Renal pelvis (tissue), 4 donors: ENCODE measurements around the gene S100A7. TPM values are rescaled to one million over a fixed set of nuclear protein-coding genes. Genes with fewer than 3 reads are reported as not detected.
"Not testable (repeated sequence)": the region's sequence is repeated elsewhere in the genome, so short reads cannot be mapped to it uniquely, and the experiment has no call there.

ENCODE experiments used
- DNase-seq: peaks from one replicate; pipeline ENCODE4 v3.0.0-alpha.2; 2013
- polyA plus RNA-seq, 3 donors: library from polyadenylated mRNA; unstranded; fragments of 120-200 nt; gene quantifications; one replicate each; pipeline ENCODE4 v1.2.1, GENCODE V29; 2013; ENCODE audit not compliant: insufficient read length in 3 of 3

S100A7 gene
- polyA plus RNA-seq, 3 donors = 0.98 TPM; not detected in 2

DNA sequence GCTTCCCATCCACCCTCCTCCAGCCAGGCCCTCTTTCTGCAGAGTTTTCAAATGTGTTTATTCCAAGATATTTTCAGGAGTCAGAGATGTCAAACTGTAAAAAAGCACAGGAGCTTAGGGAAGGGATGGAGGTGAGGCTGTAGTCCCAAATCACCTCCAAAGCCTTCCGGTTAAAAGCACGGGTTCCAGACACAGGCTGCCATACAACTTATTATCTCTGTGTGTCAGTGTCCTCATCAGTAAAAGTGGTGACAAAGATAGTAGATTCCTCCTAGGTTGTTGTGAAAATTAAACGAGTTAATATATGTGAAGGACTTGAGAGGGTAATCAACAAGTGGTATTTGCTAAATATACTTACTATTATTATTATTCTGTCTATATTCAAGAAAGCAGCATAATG is 29.0 kb downstream of the S100A7 start:
- DNase-seq = no peak

DNA sequence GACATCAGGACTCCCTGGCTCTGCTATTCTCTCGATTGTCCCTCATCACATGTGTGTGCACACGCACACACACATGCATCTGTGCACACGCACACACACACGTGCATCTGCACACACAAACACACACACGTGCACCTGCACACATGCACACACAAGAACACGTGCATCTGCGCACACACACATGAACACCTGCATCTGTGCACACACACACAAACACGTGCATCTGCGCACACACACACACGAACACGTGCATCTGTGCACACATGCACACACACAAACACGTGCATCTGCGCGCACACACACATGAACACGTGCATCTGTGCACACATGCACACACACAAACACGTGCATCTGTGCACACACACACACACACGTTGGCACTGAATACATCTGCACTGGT is 29.4 kb downstream of the S100A7 start:
- no peak for DNase-seq

DNA sequence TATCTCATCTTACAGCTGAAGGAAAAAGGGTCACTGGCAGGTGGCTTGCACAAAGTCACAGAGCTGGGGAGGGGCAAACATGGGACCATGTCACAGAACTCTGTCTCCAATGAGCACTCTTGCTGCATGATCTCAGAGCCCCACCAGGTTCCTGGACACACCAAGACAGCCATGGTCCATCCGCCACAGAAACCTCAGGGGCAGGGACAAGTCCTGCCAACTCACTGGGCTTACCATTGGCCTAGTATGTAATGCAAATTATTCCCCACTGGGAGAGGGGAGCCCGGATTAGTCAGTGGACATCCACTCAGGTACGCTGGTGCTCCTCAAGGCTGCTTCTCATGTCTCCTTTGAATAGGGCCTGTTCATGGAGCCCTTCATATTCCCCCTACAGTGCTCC is 29.9 kb downstream of the S100A7 start:
- DNase-seq = no peak

DNA sequence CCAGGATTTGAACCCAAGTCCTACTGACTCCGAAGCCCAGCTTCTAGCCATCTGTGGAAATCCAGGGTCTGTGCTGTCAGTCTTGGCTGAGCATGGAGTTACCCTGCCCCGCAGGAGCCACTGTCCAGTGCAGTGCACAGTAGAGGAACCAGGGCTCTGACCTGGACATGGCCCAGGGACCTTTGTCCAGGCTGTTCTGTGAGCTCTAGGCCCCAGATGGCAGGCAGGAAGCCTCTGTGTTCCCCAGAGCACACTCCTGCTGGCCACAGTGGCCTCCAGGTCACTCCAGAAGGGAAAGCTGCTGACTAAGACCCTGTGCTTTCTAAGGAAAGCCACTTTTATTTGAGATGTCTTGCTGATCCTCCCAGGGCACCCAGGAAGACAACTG is 30.3 kb downstream of the S100A7 start:
- DNase-seq = no peak

DNA sequence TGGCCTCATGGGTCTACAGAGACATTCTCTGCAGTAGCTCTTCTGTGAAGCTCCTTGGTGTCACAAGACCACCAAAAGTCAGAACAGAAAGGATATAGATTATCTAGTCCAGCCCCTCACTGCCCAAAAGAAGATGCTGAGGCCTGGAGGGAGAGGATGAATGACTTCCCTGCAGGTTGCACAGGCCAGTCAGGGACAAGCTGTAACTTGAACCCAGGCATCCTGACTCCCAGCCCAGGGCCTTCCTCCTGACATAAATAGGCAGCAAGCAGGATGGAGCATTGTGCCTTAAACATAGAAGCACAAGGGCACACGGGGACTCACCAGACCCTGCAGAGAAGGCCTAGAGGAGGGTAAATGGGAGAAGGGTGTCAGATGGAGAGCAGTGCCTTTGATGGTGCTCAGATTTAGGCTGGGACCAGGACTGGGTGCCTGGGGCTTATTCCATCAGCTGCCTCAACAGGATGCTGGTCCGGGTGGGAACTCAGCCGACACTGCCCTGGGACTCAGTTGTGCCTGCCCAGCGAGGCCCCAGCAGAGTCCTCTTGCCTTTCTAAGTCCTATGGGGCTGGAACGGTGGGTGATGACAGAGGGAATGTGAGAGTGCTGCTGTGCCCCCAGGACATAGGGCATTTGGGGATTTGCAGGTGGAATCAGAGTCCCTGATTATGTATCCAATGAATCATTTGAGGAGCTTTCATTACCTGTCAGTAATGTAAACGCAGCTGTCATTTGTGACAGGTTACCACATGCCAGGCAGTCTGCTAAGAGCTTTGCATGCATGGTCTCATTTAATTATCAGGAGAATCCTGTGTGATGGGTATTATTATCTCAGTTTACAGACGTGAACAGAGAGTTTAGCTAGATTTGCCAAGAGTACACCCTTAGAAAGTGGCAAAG is 30.9 kb downstream of the S100A7 start:
- DNase-seq = no peak

DNA sequence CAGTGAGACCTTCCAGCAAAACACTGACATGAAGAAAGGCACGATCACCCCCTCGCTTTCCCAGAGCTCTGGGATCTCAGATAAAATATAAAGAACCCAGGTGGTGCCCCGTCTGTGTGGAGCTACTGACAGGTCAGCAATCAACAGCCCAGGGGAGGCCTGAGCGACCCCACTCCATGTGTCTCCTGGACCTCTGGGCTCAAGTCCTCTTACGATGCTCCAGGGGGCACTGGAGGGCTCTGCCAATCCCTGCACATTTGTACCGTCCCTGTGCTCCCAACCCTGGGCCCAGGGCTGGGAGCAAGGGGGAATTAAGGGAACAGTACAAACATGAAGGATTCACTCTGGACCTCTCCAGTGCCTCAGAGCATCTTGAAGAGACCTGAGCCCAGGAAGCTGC is 31.7 kb downstream of the S100A7 start:
- no peak for DNase-seq

DNA sequence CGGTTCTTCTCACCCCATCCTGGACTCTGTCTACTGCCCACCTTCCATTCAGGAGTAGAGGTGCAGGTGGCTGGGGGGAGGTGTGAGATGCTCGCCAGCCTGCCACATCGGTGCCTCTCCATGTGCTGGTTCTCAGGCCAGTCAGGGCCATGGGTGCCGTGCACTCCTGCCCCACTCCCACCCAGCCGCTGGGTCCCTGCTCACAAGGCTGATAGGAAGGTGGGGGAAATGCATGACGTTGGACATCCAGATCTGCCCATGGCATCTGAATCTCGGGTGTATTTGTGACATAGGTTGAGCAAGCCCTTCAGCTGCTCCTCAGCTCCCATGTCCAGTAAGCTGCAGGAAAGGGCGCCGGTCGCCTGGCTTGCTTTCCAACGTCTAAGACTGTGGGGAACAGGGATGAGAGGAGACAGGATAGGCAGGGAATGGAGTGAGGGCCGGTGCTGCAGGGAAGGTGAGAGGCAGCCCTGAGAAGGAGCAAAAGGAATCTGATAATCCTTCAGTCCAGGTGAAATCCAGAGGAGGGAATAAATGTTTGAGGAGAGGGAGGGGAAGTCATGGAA is 32.3 kb downstream of the S100A7 start:
- no peak for DNase-seq

DNA sequence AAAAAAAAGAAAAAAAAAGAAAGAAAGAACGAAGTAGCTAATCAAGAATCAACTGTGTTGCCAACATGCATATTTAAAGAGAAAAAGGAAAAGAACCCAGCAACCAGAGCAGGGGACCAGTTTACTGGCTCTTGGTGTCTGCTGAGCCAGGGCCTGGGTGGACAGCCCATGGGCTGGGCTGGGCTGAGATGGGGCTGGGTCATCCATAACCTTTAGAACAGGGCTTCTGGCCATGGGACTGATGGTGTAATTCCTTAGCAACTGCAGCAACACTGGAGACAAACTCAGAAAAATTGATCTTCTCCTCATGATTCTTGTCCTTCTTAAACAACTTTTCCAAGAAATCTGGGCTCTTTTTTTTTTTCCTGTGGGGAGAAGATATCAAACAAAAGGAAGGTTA is 33.6 kb downstream of the S100A7 start:
- no peak for DNase-seq

DNA sequence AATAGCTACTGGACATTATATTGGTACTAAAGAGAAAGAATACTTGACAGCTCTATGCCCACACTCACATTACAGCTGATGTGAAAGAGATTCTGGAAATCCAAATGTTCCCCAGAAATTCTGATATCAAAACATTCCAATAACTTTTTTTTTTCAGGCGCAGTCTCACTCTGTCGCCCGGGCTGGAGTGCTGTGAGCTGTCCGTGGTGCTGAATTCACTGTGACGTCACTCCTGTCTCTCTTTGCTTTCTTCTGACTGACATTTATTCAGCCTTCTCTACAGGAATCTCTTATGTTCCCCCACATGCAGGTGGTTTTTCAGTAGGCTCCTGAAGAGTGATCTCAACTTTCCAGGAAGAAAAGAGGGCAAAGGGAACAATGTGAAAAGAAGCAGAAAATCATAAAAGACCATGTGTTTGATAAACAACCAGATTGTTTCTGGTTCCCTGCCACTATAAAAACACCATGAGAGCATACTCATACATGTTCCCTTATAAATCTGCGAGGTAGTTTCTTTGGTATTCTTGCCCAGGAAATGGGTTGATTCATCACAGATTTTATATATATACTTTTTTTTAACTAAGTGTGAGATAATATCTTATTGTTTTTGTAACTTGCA is 37.9 kb downstream of the S100A7 start:
- DNase-seq = peak; percentile 81

DNA sequence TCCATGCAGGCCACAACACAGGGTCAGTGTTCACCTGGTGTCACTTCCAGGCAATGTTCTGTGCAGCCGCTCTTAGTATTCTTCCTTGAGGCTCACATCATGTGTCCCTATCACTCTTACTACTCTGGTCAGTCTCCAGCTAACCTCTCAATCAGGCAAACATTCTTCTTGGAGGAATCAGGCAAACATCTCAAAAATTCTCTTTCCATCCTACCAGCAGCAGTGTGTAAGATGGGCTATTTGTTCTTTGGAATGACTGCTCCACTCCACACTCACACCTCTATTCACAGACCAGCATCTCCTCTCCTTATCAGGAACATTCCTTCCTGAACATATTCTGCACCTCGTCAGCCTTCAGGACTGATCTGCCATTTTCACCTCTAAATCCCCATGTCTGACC is 40.1 kb downstream of the S100A7 start:
- no peak for DNase-seq

DNA sequence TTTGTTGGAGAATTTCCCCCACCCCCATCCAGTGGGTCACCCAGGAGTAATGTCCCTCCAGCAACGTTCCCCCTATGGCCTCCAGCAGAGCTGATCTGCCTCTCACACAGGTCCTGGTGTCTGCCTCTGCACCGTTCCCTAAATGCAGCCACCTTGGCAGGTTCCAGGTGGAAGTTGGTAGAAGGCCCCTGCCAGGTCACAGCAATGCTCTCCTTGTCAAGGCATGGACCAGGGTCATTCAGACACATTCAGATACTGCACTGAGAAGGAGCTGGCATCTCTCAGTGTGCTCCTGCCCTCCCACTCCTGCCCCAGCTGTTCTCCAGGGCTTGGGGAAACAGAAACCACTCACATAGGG is 41.0 kb downstream of the S100A7 start:
- not testable (repeated sequence) for DNase-seq

DNA sequence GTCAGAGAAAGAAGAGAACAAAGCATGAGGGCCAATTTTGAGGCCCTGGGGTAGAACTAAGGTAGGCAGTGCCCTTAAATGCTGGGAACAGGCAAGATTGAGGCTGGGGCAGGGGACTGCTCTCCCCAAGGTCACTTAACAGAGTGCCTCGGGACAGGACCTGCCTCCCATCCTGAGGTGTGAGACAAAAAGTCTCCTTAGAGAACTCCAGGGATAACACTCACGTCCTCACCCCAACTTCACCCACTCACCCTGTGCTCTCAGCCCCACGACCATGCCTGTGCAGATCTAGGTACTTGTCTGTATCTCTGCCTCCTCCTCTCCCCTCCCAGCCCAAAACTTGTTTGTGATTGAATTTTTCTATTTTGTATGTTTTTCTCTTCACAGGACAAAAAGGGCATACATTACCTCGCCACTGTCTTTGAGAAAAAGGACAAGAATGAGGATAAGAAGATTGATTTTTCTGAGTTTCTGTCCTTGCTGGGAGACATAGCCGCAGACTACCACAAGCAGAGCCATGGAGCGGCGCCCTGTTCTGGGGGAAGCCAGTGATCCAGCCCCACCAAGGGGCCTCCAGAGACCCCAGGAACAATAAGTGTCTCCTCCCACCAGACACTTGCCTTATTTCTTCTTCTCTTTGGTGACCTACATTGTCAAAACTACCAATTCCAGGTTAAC is 41.6 kb downstream of the S100A7 start:
- DNase-seq = not testable (repeated sequence)

DNA sequence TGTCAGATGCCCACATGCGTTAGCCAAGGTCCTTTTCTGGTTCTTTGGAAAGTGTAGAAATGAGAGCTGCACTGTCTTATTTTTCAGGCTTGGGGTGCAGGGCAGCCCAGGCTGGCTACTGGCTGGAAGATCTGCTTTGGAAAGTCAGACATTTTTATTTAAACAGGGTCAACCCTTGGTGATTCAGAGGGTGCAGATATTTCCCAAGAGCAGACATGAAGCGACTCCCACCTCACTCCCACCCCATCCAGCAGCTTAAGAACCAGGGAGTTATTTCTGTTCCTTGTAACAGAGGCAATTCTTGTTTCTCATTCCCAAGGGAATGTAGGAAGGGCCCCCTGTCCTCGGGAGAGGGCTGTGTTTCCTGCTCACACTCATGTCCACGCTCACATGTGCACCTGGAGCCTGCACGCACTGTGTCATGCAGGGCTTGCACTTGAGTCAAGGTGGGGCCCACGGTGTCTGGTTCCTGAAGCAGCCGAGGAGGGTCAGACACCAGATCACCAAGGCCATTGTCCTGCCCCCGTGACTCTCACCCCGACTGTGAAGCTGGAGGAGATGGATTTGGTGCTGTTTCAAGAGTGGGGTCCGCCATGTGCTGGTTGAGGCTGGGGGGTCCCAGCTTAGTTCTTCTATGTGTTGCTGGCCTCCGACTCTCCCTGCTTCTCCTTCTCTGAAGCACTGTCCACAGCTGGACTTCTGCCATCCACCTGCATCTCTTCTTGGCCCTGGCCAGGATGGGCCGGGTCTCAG is 43.1 kb downstream of the S100A7 start:
- DNase-seq = no peak

DNA sequence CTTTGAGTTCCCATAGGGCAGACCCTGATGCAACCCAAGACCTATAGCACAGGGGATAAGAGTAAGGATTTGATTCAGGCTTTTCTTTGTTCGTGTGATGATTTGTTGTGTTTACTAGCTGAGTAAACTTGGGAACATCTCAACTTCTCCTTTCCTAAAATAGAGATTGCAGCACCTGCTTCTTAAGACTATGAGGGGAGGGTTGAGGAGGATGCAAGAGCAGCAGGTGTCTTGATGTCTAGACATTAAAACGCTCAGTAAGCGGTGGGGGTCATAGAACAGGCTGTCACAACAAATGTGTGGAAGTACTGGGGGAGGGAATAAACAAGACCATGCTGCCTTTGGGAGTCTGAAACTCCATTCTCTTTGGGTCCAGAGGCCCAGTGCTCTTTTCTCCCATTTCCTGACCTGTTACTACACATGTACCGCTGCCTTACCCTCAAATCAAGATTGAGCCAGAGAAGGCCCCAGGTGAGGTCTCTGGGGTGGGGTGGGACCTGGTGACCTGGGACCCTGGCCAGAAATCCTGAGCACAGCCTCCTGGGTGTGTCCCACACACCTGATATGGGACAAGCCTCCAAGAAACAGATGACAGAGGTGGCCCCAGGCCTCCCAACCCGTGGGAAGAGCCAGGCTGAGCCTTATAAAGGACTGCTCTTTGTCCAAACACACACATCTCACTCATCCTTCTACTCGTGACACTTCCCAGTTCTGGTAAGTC is 44.4 kb downstream of the S100A7 start, which contains the start of gene S100A7A:
Gene S100A7A, plus strand, starts transcription at position 671 of the 721 bp plus-strand sequence. CDS start 1,563 bp downstream, outside the sequence.
- DNase-seq = no peak

DNA sequence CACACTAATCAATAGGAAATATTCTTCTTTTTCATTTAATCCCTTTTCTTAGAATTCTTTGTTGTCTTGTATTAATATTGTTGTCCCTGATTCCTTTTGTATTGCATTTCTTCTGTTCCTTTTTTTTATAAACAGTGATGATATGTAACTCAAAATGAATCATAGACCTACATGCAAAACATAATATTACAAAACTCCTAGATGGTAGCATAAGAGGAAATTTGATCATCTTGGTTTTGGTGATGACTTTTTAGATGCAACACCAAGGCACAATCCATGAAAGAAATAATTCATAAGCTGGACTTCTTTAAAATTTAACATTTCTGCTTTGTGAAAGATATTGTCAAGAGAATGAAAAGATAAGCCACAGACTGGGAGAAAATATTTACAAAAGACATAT is 46.5 kb downstream of the S100A7 start:
- not testable (repeated sequence) for DNase-seq

Other genes starting within 250 kb of the S100A7 start
- not detected for gene PRR9, start 243.1 kb downstream of the S100A7 start, polyA plus RNA-seq
- gene LORICRIN, start 201.0 kb downstream of the S100A7 start, polyA plus RNA-seq = under 1 TPM in 1 of 3 donors, not detected in 2; 0.07 TPM
- not detected for gene PGLYRP3, start 147.7 kb downstream of the S100A7 start, polyA plus RNA-seq
- gene PGLYRP4, start 111.8 kb downstream of the S100A7 start, polyA plus RNA-seq = not detected
- gene S100A9, start 102.8 kb downstream of the S100A7 start, polyA plus RNA-seq = 10 to 100 TPM in 2 of 3 donors, 1 to 10 TPM in 1; 9.1 to 27.1 (median 20.4) TPM
- gene S100A12, start 85.0 kb downstream of the S100A7 start, polyA plus RNA-seq = 1 to 10 TPM; 1.1 to 2.5 (median 1.6) TPM
- 10 to 100 TPM in 2 of 3 donors, 1 to 10 TPM in 1; 5.3 to 17.8 (median 14.4) TPM for gene S100A8, start 69.6 kb downstream of the S100A7 start, polyA plus RNA-seq
- not detected for gene S100A7A, start 44.1 kb downstream of the S100A7 start, polyA plus RNA-seq
- gene S100A6, start 75.3 kb upstream of the S100A7 start, polyA plus RNA-seq = 100 to 1,000 TPM; 208 to 240 (median 221) TPM
- 1 to 10 TPM; 1.1 to 1.4 (median 1.2) TPM for gene S100A5, start 80.3 kb upstream of the S100A7 start, polyA plus RNA-seq
- gene S100A4, start 85.2 kb upstream of the S100A7 start, polyA plus RNA-seq = 10 to 100 TPM; 31.7 to 34.9 (median 31.7) TPM
- gene S100A3, start 88.6 kb upstream of the S100A7 start, polyA plus RNA-seq = under 1 TPM in 1 of 3 donors, not detected in 2; 0.19 TPM
- 1 to 10 TPM; 5.8 to 7.9 (median 6.8) TPM for gene S100A2, start 105.2 kb upstream of the S100A7 start, polyA plus RNA-seq
- gene S100A16, start 152.5 kb upstream of the S100A7 start, polyA plus RNA-seq = 100 to 1,000 TPM; 108 to 123 (median 116) TPM
- gene S100A14, start 155.7 kb upstream of the S100A7 start, polyA plus RNA-seq = 10 to 100 TPM; 17.2 to 19.6 (median 18.9) TPM
- 100 to 1,000 TPM; 164 to 188 (median 168) TPM for gene S100A13, start 166.9 kb upstream of the S100A7 start, polyA plus RNA-seq
- gene S100A1, start 167.8 kb upstream of the S100A7 start, polyA plus RNA-seq = 10 to 100 TPM; 21.0 to 29.1 (median 26.7) TPM
- 100 to 1,000 TPM; 118 to 155 (median 145) TPM for gene CHTOP, start 173.4 kb upstream of the S100A7 start, polyA plus RNA-seq
- 10 to 100 TPM; 55.1 to 57.5 (median 56.7) TPM for gene SNAPIN, start 198.1 kb upstream of the S100A7 start, polyA plus RNA-seq
- gene ILF2, start 210.3 kb upstream of the S100A7 start, polyA plus RNA-seq = 100 to 1,000 TPM; 263 to 318 (median 292) TPM
- gene NPR1, start 218.0 kb upstream of the S100A7 start, polyA plus RNA-seq = 10 to 100 TPM; 72.5 to 77.7 (median 76.0) TPM